DND-41 (cell line): ENCODE measurements around the gene FREM1.

Experiments
- CTCF ChIP-seq: IDR thresholded peaks from 2 replicates; pipeline ENCODE4 v1.5.1; 2012; ENCODE audit warnings: borderline replicate concordance, low read length, moderate library complexity, mild to moderate bottlenecking; ENCODE audit not compliant: poor library complexity, severe bottlenecking; ENCODE audit errors: extremely low read depth
- EZH2 ChIP-seq: IDR thresholded peaks from 3 replicates; pipeline ENCODE4 v1.6.1; 2012; ENCODE audit warnings: borderline replicate concordance, low read depth, mild to moderate bottlenecking, moderate library complexity, low read length, inconsistent platforms; ENCODE audit not compliant: severe bottlenecking

DNA sequence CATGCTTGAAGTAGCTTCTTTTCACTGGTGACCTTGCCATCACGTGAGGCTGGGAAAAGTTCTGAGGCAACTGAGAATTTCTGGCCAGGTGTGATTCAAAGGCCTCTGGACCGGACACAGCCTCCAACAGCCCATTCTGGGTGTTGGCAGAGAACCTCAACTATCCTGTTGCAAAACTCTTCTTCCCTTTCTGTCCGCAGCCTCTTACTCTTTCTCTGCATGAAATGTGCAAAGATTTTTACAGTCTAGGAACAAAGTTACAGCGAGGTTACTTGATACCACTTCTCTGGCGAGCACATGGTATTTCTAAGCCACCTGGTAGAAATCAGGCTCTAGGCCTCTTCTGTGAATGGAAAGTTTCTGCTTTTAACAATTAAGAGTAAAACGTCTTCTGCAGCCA is 79.2 kb downstream of the FREM1 start:
- TF ChIP-seq CTCF (no peak), EZH2 (no peak)
